Measurements from ENCODE around the gene GM2A.

GRCh38 chr5:151250346-151251000 is 2.5 kb upstream of the GM2A start:
- TF ChIP-seq CTCF (IDR thresholded peaks at IDR 0.05) (no peak), POLR2A (IDR thresholded peaks at IDR 0.05) (no peak)
